DMS53 (cell line): Measurements from ENCODE around the gene FRYL.
A peak's percentile ranks its signal among the peaks of the same experiment; 100 is the strongest.

Source experiments
- DNase-seq: peaks from one replicate; lab custom pipeline; 2025; lab: John Stamatoyannopoulos, UW

Gene FRYL

DNA sequence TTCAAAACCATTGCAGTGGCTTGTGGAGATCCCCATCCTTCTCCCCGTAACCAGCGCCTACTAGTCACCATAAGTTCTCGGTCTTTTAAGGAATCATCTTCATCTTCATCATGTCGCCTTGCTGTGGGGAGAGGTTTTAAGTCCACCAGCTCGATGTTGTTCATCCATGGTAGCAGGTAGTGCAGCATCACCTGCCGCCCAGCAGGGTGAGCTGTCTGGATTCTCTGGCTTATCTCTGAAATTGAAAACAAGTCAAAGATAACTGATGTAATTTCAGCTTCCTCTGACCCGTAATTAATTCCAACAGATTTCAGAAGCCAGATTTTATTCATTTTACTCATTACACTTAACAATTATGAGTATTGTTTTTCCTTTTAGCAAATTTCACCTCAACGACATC, 222.6 kb downstream of the FRYL start:
- peak; percentile 30 for DNase-seq

GRCh38 chr4:48556268-48556667, 223.8 kb downstream of the FRYL start:
- DNase-seq: no peak

GRCh38 chr4:48554606-48555005, 225.5 kb downstream of the FRYL start:
- DNase-seq: no peak

GRCh38 chr4:48553720-48554119, 226.4 kb downstream of the FRYL start:
- no peak for DNase-seq

- DNase-seq: peak; percentile 64
Observed at GRCh38 chr4:48546336-48546735, 233.7 kb downstream of the FRYL start.

DNA sequence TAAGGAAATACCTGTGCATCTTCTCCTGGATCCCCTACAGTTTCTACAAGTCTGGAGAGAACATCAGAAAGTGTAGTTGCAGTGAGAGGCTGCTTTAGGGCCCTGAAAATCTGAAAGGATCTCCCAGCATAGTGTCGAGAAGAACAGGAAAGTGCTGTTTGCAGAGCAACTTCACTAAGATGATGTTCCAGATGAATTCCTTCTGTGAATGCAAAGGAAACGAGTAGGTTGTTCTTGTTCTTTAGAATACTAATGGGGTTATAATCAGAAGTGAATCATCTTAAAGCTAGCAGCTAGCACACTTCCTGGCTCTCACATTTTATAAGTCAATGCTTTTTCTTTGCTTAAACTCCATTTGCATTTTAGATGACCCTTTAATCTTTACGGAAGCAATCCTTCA, 236.3 kb downstream of the FRYL start:
- DNase-seq: no peak

DNA sequence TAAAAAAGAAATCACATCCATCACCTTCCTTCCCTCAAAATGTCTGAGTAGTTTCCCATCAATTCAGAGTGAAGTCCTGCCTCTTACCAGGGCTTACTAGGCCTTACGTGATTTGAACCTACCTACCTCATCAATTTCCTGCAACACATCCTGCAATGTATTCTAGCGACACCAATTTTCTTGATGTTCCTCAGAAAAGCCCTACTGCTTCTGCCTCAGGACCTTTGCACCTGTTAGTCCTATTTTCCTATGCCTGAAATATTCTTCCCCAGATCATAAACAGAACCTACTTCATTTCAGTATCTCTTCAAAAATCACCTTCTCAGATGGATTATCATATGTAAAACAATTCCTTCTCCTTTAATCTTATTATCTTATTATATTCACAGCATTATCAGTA, 237.2 kb downstream of the FRYL start:
- DNase-seq: no peak

- DNase-seq: no peak
Observed at GRCh38 chr4:48539597-48539996, 240.5 kb downstream of the FRYL start.

GRCh38 chr4:48538358-48538757, 241.7 kb downstream of the FRYL start:
- no peak for DNase-seq

GRCh38 chr4:48526406-48526805, 253.7 kb downstream of the FRYL start:
- no peak for DNase-seq

- no peak for DNase-seq
Observed at GRCh38 chr4:48518143-48518542, 261.9 kb downstream of the FRYL start.

- DNase-seq: no peak
Observed at GRCh38 chr4:48509543-48509942, 270.5 kb downstream of the FRYL start.

- no peak for DNase-seq
Observed at GRCh38 chr4:48506716-48507115, 273.4 kb downstream of the FRYL start.

GRCh38 chr4:48504352-48504751, 275.7 kb downstream of the FRYL start:
- DNase-seq: no peak

DNA sequence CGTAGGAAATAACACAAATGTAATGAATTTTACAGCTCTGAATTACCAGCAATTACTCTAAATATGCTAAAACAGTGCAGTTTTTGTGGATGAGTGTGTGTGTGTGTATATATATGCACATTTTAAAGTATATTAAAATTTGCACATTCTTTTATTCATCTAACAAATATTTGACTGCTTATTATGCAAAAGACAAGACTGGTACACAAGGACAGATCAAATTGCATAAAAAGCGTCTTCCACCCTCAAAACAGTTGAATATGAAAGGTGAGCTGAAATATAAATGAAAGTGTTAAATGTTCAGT, 276.1 kb downstream of the FRYL start:
- no peak for DNase-seq

DNA sequence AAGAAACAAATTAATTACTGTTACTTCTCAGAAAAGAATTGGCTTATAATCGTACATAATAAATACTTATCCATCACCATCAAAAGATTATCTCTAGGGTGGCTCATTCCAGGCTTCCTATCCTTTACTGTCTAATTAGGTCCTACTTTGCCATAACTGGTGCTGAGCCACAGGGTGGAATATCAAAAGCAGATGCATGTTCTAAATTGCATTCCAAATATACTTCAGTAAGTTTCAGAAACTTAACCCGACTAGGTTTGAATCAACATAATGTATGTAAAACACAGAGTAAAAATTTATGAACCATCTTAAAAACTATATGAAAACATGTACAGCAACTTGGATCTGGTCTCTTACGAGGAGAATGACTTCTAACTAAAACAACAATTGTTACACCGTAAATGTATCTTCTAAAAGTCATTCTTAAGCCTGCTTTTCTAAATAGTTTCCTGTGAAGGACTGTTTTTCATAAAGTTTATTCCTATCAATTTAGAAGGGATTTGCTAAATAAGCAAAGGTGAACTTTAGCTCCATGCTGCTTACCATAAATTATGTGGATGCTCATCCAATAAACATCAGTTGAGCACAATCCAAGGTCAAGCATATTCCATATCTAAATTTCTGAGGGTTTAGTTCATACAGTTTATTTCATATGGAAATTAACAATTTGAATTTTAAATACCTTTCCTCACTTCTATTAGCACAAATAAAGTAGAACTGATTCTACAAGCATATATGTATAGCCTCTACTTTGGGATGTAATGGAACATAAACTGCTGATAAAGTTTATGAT, 276.6 kb downstream of the FRYL start:
- DNase-seq: no peak

DNA sequence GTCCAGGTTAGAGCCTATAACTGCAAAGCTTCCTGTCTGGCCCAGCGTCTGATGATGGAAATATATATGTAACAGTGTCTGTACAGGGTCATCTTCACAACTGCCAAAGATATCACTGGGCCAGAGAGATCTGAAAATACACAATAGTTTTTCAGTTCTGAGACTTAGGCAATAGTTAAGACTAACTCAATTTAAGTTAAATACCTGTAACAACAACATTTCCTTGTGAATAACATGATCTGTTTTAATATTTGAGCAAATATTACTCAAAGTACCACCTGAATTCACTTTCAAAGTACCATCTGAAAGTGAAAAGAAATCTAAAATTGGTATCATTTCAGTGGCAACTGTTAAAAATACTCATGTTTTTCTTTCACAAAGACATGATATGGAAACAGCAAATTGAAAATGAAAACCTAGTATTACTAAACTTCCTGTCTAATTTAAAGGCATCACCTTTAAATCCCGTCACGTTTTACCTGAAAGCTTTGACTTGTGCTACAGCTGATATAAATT, 280.5 kb downstream of the FRYL start:
- DNase-seq: no peak

GRCh38 chr4:48498895-48499294, 281.2 kb downstream of the FRYL start:
- DNase-seq: no peak

- no peak for DNase-seq
Observed at GRCh38 chr4:48495941-48496340, 284.1 kb downstream of the FRYL start.

DNA sequence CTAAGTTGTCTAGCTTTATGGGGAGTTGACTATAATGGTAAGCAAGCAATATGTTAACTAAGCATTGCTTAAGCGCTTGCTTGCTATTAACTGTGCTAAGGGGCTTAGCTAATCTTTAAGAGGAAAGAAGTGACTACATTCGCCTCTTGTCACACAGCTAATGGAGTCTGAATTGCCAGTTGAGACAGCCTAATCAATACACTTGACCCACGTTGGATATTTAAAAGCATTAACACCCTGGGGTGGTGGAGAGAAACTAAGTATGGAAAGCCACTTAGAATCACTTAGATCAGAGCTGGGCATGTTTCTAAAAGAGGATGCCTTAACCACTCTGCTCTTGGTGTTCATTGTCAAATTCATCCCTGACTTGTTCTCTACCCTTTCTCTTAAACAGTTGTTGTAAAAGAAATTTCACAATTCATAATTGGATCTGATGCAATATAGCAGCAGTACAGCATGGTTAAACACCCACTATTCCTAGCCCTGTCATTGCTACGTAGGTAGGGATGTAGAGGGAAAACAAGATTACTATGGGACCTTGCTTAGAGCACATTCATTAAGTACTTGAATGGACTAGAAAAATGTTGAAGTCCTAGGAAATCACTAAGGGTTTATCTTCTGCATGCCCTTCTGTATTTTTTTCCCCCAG, 286.5 kb downstream of the FRYL start:
- DNase-seq: no peak

GRCh38 chr4:48491514-48492176, 288.4 kb downstream of the FRYL start:
- no peak for DNase-seq

DNA sequence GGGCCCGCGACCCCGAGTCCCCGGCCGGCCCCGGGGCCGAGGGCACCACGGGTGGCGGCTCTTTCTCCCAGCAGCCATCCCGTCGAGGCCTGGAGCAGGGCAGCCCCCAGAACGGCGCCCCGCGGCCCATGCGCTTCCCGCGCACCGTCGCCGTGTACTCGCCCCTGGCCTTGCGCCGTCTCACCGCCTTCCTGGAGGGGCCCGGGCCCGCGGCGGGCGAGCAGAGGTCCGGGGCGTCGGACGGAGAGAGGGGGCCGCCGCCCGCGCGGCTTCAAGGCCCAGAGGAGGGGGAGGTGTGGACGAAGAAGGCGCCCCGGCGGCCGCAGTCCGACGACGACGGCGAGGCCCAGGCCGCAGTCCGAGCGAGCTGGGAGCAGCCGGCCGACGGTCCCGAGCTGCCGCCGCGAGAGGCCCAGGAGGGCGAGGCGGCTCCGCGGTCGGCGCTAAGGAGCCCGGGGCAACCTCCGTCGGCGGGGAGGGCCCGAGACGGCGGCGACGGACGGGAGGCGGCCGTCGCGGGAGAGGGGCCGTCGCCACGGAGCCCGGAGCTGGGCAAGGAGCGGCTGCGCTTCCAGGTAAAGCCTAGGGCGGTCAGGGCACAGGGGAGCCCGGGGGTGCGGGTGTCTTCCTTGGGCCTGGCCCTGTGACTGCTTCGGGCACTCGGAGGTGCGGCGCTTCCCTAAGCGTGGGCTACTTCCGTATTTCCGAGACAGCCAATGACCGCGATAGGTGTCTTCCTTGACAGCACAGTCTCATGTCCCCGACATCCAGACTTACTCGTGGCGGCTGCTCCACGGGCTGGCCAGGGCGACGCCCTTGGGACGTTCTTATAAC, 289.2 kb downstream of the FRYL start:
- DNase-seq: no peak
